ENCODE data around the gene ADARB1. TPM values are rescaled to one million over a fixed set of nuclear protein-coding genes. Genes with fewer than 3 reads are reported as not detected.

Gene ADARB1
- total and polyA plus RNA-seq, 2 experiments from 2014 or later, result 4.8 to 14.8 TPM

GRCh38 chr21:45060089-45060488, 14.3 kb upstream of the ADARB1 start (continued):
- TF ChIP-seq REST (IDR thresholded peaks at IDR 0.05; ENCODE audit: unreplicated experiment) (no peak), POLR2AphosphoS5 (IDR thresholded peaks at IDR 0.05; ENCODE audit: low read depth) (no peak), CREB1 (CRISPR knock-in tag; IDR thresholded peaks at IDR 0.05; ENCODE audit: low read depth) (no peak)

- Mint-ChIP-seq H3K27ac (no peak overlapping the region), H3K9me3 (no peaks in the 10 kb centered on the region), H3K27me3 (ENCODE audit: insufficient read depth, low read depth, poor library complexity) (peaks cover 8% of the 10 kb centered on the region), H3K4me3 (no peak overlapping the region), H3K4me1 (peaks cover 21% of the 10 kb centered on the region), H3K36me3 (ENCODE audit: low read depth) (no peaks in the 10 kb centered on the region)
- no peaks in the 10 kb centered on the region for H3K36me3 ChIP-seq (ENCODE audit: insufficient read depth)
- H2AFZ ChIP-seq, result no peak overlapping the region
- no peaks in the 10 kb centered on the region for H3K9me2 ChIP-seq (ENCODE audit: insufficient read depth)
- no peak for ATAC-seq
- H3K27ac ChIP-seq (ENCODE audit: low read depth), result no peak overlapping the region
- peaks cover 6% of the 10 kb centered on the region; the same call in 1 of the 2 replicates for H3K4me1 ChIP-seq (ENCODE audit: insufficient read depth)
- no peak overlapping the region for H3K4me2 ChIP-seq
- H3F3A ChIP-seq (replicated peaks; ENCODE audit: low read depth), result no peaks in the 10 kb centered on the region
- H4K20me1 ChIP-seq (replicated peaks; ENCODE audit: insufficient read depth), result no peaks in the 10 kb centered on the region
- no peak for TF ChIP-seq REST (IDR thresholded peaks at IDR 0.05; ENCODE audit: unreplicated experiment)
- no peak overlapping the region for H3K4me3 ChIP-seq
- H3K79me2 ChIP-seq (replicated peaks; ENCODE audit: insufficient read depth), result no peaks in the 10 kb centered on the region
- no peaks in the 10 kb centered on the region for H3K27me3 ChIP-seq (ENCODE audit: insufficient read depth)
- no peak for DNase-seq (ENCODE audit: low spot score)
These were observed 13.6 kb upstream of the ADARB1 start for GRCh38 chr21:45060675-45061311.

GRCh38 chr21:45064091-45064490, 10.3 kb upstream of the ADARB1 start:
- no peak overlapping the region for H3K27ac Mint-ChIP-seq
- Histone ChIP-seq H3K27ac (ENCODE audit: low read depth) (no peak overlapping the region), H3K36me3 (ENCODE audit: insufficient read depth) (no peaks in the 10 kb centered on the region), H3K4me2 (no peak overlapping the region), H3F3A (replicated peaks; ENCODE audit: low read depth) (no peaks in the 10 kb centered on the region), H3K9me2 (ENCODE audit: insufficient read depth) (no peaks in the 10 kb centered on the region), H4K20me1 (replicated peaks; ENCODE audit: insufficient read depth) (no peaks in the 10 kb centered on the region), H3K27me3 (ENCODE audit: insufficient read depth) (no peaks in the 10 kb centered on the region), H3K4me3 (no peak overlapping the region), H2AFZ (no peak overlapping the region), H3K4me1 (ENCODE audit: insufficient read depth) (no peaks in the 10 kb centered on the region), H3K79me2 (replicated peaks; ENCODE audit: insufficient read depth) (no peaks in the 10 kb centered on the region)
- peaks cover 13% of the 10 kb centered on the region for H3K4me1 Mint-ChIP-seq
- no peaks in the 10 kb centered on the region for H3K9me3 Mint-ChIP-seq
- H3K27me3 Mint-ChIP-seq (ENCODE audit: insufficient read depth, low read depth, poor library complexity), result peaks cover 4% of the 10 kb centered on the region
- no peak for TF ChIP-seq NANOG (IDR thresholded peaks at IDR 0.05; ENCODE audit: borderline replicate concordance)
- TF ChIP-seq JUNB (IDR thresholded peaks at IDR 0.05; ENCODE audit: unreplicated experiment), result no peak
- no peak for TF ChIP-seq EZH2phosphoT487 (IDR thresholded peaks at IDR 0.05; ENCODE audit: unreplicated experiment)
- no peaks in the 10 kb centered on the region for H3K36me3 Mint-ChIP-seq (ENCODE audit: low read depth)
- no peak overlapping the region for H3K4me3 Mint-ChIP-seq
- no peak for DNase-seq (ENCODE audit: low spot score)
- ATAC-seq, result peak; percentile 47
